IMR-90 (cell line): ENCODE results near the gene ZNF714.

Source experiments
- CTCF ChIP-seq: conservative IDR thresholded peaks from 2 replicates; pipeline ENCODE4 v1.5.1; 2012; ENCODE audit warnings: mild to moderate bottlenecking, low read depth, low read length, improper control_type of control experiment
- FOS ChIP-seq: fragments of 150-350 bp; IDR thresholded peaks from 2 replicates; pipeline ENCODE4 v1.6.1; 2016; ENCODE audit warnings: low read depth, low read length
- NFE2L2 ChIP-seq: fragments of 150-350 bp; IDR thresholded peaks from 2 replicates; pipeline ENCODE4 v1.6.1; 2016; ENCODE audit warnings: low read depth, mild to moderate bottlenecking, low read length
- POLR2A ChIP-seq: IDR thresholded peaks from 2 replicates; pipeline ENCODE4 v1.6.1; 2012; ENCODE audit warnings: mild to moderate bottlenecking, low read depth, low read length
- RCOR1 ChIP-seq: IDR thresholded peaks from 2 replicates; pipeline ENCODE4 v1.6.1; 2012; ENCODE audit warnings: mild to moderate bottlenecking, low read length, improper control_type of control experiment; ENCODE audit not compliant: insufficient replicate concordance

DNA sequence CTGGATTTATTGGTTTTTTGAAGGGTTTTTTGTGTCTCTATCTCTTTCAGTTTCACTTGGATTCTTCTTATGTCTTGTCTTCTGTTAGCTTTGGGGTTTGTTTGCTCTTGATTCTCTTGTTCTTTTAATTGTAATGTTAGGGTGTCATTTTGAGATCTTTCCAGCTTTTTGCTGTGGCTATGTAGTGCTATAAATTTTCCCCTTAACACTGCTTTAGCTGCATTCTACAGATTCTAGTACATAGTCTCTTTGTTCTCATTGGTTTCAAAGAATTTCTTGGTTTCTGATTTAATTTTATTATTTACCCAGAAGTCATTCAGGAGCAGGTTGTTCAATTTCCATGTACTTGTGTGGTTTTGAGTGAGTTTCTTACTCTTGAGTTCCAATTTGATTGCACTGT lies 37.0 kb upstream of the ZNF714 start:
- TF ChIP-seq CTCF (no peak), NFE2L2 (no peak), POLR2A (no peak), FOS (no peak), RCOR1 (no peak)
